ENCODE data around the gene KIAA0825. TPM values are rescaled to one million over a fixed set of nuclear protein-coding genes. Genes with fewer than 3 reads are reported as not detected.
"Not testable (repeated sequence)": the region's sequence is repeated elsewhere in the genome, so short reads cannot be mapped to it uniquely, and the experiment has no call there.

KIAA0825 gene
- total and polyA plus RNA-seq, 7 donors, result 0.46 to 4.6 (median 3.3) TPM; not detected in 1

GRCh38 chr5:94359880-94360279, 258.5 kb downstream of the KIAA0825 start:
- DNase-seq, result no peak
- Histone ChIP-seq H3K27me3 (no peaks in the 10 kb centered on the region), H3K4me3 (no peak overlapping the region), H3K4me1 (no peaks in the 10 kb centered on the region), H3K27ac (no peak overlapping the region), H3K9me3 (no peaks in the 10 kb centered on the region), H3K36me3 (no peaks in the 10 kb centered on the region)
- 93 to 96% methylated on average over 3 of the region's 3 CpGs for WGBS, 2 donors
- no peak for TF ChIP-seq CTCF (IDR thresholded peaks at IDR 0.05)
- no peak for TF ChIP-seq POLR2AphosphoS5 (IDR thresholded peaks at IDR 0.05)
- no peak for TF ChIP-seq POLR2A (IDR thresholded peaks at IDR 0.05)
- TF ChIP-seq EP300 (IDR thresholded peaks at IDR 0.05), result no peak
- intact Hi-C loops (cut with DNase I), result no loop called here

GRCh38 chr5:94355811-94356210, 262.6 kb downstream of the KIAA0825 start:
- Histone ChIP-seq H3K9me3 (peaks cover 0 to 2% (median 0%) of the 10 kb centered on the region in 4 donors), H3K27ac (no peak overlapping the region), H3K4me3 (no peak overlapping the region), H3K27me3 (no peaks in the 10 kb centered on the region), H3K4me1 (no peaks in the 10 kb centered on the region), H3K36me3 (no peaks in the 10 kb centered on the region)
- intact Hi-C loops (cut with DNase I), result no loop called here
- no peak for TF ChIP-seq EP300 (IDR thresholded peaks at IDR 0.05)
- TF ChIP-seq CTCF (IDR thresholded peaks at IDR 0.05), result no peak
- no peak for DNase-seq

GRCh38 chr5:94354837-94355485, 263.4 kb downstream of the KIAA0825 start:
- H3K9me3 ChIP-seq; H3K27ac ChIP-seq; intact Hi-C loops (cut with DNase I); H3K27me3 ChIP-seq; H3K4me3 ChIP-seq; DNase-seq; H3K36me3 ChIP-seq; H3K4me1 ChIP-seq: not testable (repeated sequence)
- 79 to 82% methylated on average over 5 of the region's 5 CpGs for WGBS, 2 donors

- DNase-seq, result no peak
- H3K27me3 ChIP-seq, result no peaks in the 10 kb centered on the region
- intact Hi-C loops (cut with DNase I), result no loop called here
- no peaks in the 10 kb centered on the region for H3K4me1 ChIP-seq
- H3K9me3 ChIP-seq, result peaks cover 0 to 2% (median 0%) of the 10 kb centered on the region in 4 donors
- H3K4me3 ChIP-seq, result no peak overlapping the region
- WGBS, 2 donors, result 85 to 92% methylated on average over 4 of the region's 4 CpGs
- no peak overlapping the region for H3K27ac ChIP-seq
- H3K36me3 ChIP-seq, result no peaks in the 10 kb centered on the region
- no peak for TF ChIP-seq EP300 (IDR thresholded peaks at IDR 0.05)
- no peak for TF ChIP-seq POLR2AphosphoS5 (IDR thresholded peaks at IDR 0.05)
- TF ChIP-seq CTCF (IDR thresholded peaks at IDR 0.05), result no peak
- no peak for TF ChIP-seq POLR2A (IDR thresholded peaks at IDR 0.05)
These were observed 264.8 kb downstream of the KIAA0825 start for GRCh38 chr5:94353605-94354004.

GRCh38 chr5:94347130-94347529, 271.3 kb downstream of the KIAA0825 start:
- intact Hi-C loops (cut with DNase I), result no loop called here
- Histone ChIP-seq H3K4me3 (no peak overlapping the region), H3K4me1 (no peaks in the 10 kb centered on the region), H3K36me3 (no peaks in the 10 kb centered on the region), H3K9me3 (peaks cover 0 to 7% (median under 1%) of the 10 kb centered on the region in 4 donors), H3K27me3 (no peaks in the 10 kb centered on the region), H3K27ac (no peak overlapping the region)
- WGBS, 2 donors, result 93% methylated on average over 8 of the region's 8 CpGs
- DNase-seq, result no peak
- no peak for TF ChIP-seq POLR2A (IDR thresholded peaks at IDR 0.05)
- no peak for TF ChIP-seq CTCF (IDR thresholded peaks at IDR 0.05)
- TF ChIP-seq EP300 (IDR thresholded peaks at IDR 0.05), result no peak
- no peak for TF ChIP-seq POLR2AphosphoS5 (IDR thresholded peaks at IDR 0.05)
